ENCODE measurements around the gene CSKMT.
"Not testable (repeated sequence)": the region's sequence is repeated elsewhere in the genome, so short reads cannot be mapped to it uniquely, and the experiment has no call there.

The CSKMT gene

GRCh38 chr11:62665075-62665598, at the start of gene CSKMT, which contains the start of gene C11orf98:
Gene CSKMT, plus strand, starts transcription at chr11:62665312. Its CDS starts 568 bp downstream, at chr11:62665880.
Gene C11orf98, minus strand, starts transcription at chr11:62665210. Its CDS starts 41 bp downstream, at chr11:62665169.
- no peak for FAIRE-seq
- TF ChIP-seq CTCF (IDR thresholded peaks at IDR 0.05; ENCODE audit: insufficient read depth, missing control alignments) = no peak
- peak; percentile 91 for DNase-seq (ENCODE audit: insufficient read length, low spot score)

GRCh38 chr11:62615521-62615920, 49.6 kb upstream of the CSKMT start:
- DNase-seq (ENCODE audit: insufficient read length, low spot score) (no peak), FAIRE-seq (no peak)
- no peak for TF ChIP-seq CTCF (IDR thresholded peaks at IDR 0.05; ENCODE audit: insufficient read depth, missing control alignments)

- not testable (repeated sequence) for DNase-seq (ENCODE audit: insufficient read length, low spot score)
These were observed 48.2 kb upstream of the CSKMT start for GRCh38 chr11:62616957-62617356.

GRCh38 chr11:62621027-62621566, 44.0 kb upstream of the CSKMT start:
- TF ChIP-seq CTCF (IDR thresholded peaks at IDR 0.05; ENCODE audit: insufficient read depth, missing control alignments) = no peak
- FAIRE-seq = no peak
- no peak for DNase-seq (ENCODE audit: insufficient read length, low spot score)

More at GRCh38 chr11:62616957-62617356, 48.2 kb upstream of the CSKMT start:
- FAIRE-seq = not testable (repeated sequence)

- TF ChIP-seq CTCF (IDR thresholded peaks at IDR 0.05; ENCODE audit: insufficient read depth, missing control alignments) = no peak
- no peak for FAIRE-seq
These were observed 43.3 kb upstream of the CSKMT start, which contains the start of gene B3GAT3 for GRCh38 chr11:62621567-62622470. Gene B3GAT3, minus strand, starts transcription at chr11:62621986. Its CDS starts 39 bp downstream, at chr11:62621947.

GRCh38 chr11:62622476-62623089, 42.5 kb upstream of the CSKMT start:
- DNase-seq (ENCODE audit: insufficient read length, low spot score) (no peak), FAIRE-seq (no peak)
- no peak for TF ChIP-seq CTCF (IDR thresholded peaks at IDR 0.05; ENCODE audit: insufficient read depth, missing control alignments)

More at GRCh38 chr11:62621567-62622470, 43.3 kb upstream of the CSKMT start, which contains the start of gene B3GAT3:
- DNase-seq (ENCODE audit: insufficient read length, low spot score) = peak; percentile 97

GRCh38 chr11:62627713-62628112, 37.4 kb upstream of the CSKMT start:
- FAIRE-seq = no peak
- DNase-seq (ENCODE audit: insufficient read length, low spot score) = no peak
- no peak for TF ChIP-seq CTCF (IDR thresholded peaks at IDR 0.05; ENCODE audit: insufficient read depth, missing control alignments)

Measured in D721Med (cell line).